HEK293 (cell line): Measurements from ENCODE around the gene ENTREP3.

Experiments
- CTCF ChIA-PET: fragments of 350-600 bp; formaldehyde crosslinking; extraction: SDS; loops from one replicate; lab custom pipeline; 2021; ENCODE audit warnings: antibody characterized with exemption; lab: Yijun Ruan, JAX
- POLR2A ChIA-PET: fragments of 300-600 bp; formaldehyde crosslinking; extraction: SDS; loops from one replicate; lab custom pipeline; 2020; ENCODE audit warnings: antibody characterized with exemption, inconsistent platforms; lab: Yijun Ruan, JAX
- H3K27ac ChIP-seq: fragments of 200-500 bp; sonication (Bioruptor generic); 2 replicates; pipeline ENCODE4 v1.5.1; 2014; ENCODE audit warnings: low read depth, low read length, control low read depth, inconsistent platforms; ENCODE audit errors: extremely low read depth
- H3K36me3 ChIP-seq, 2 experiments: fragments of 200-500 bp in 1 of 2; sonication (Bioruptor generic) in 1 of 2; 1 replicate in 1 of 2; 2 replicates in 1 of 2; pipeline ENCODE4 v1.5.1; 2014 to 2017; ENCODE audit warnings: inconsistent platforms in 2 of 2, low read length in 2 of 2; ENCODE audit not compliant: control insufficient read depth in 2 of 2, insufficient read depth in 1 of 2
- H3K4me1 ChIP-seq: fragments of 200-500 bp; sonication (Bioruptor generic); 2 replicates; pipeline ENCODE4 v1.5.1; 2014; ENCODE audit warnings: mild to moderate bottlenecking, low read length, inconsistent platforms; ENCODE audit not compliant: control insufficient read depth, insufficient read depth
- H3K4me3 ChIP-seq: 2 replicates; pipeline ENCODE4 v1.5.1; 2011; ENCODE audit warnings: low read depth, mild to moderate bottlenecking, control low read depth, low read length, moderate library complexity
- H3K9me3 ChIP-seq: fragments of 200-500 bp; sonication (Bioruptor generic); 2 replicates; pipeline ENCODE4 v1.5.1; 2014; ENCODE audit warnings: low read depth, low read length, inconsistent platforms; ENCODE audit not compliant: control insufficient read depth, insufficient read depth
- ATF2 ChIP-seq: fragments of 450-650 bp; formaldehyde crosslinking; IDR thresholded peaks from 2 replicates; pipeline ENCODE4 v1.5.1; 2016; ENCODE audit warnings: missing biosample characterization, missing genetic modification characterization, low read depth
- GLIS2 ChIP-seq: fragments of 450-650 bp; formaldehyde crosslinking; IDR thresholded peaks from 2 replicates; pipeline ENCODE4 v1.5.1; 2016; ENCODE audit warnings: missing biosample characterization, missing genetic modification characterization
- KLF8 ChIP-seq: fragments of 450-650 bp; formaldehyde crosslinking; IDR thresholded peaks from 2 replicates; pipeline ENCODE4 v1.5.1; 2016; ENCODE audit warnings: missing biosample characterization, missing genetic modification characterization
- OSR2 ChIP-seq: fragments of 450-650 bp; formaldehyde crosslinking; IDR thresholded peaks from 2 replicates; pipeline ENCODE4 v1.5.1; 2016; ENCODE audit warnings: missing biosample characterization, missing genetic modification characterization
- REPIN1 ChIP-seq: fragments of 450-650 bp; formaldehyde crosslinking; IDR thresholded peaks from 2 replicates; pipeline ENCODE4 v1.5.1; 2017; ENCODE audit warnings: missing biosample characterization, missing genetic modification characterization, low read depth
- SCRT1 ChIP-seq: fragments of 450-650 bp; formaldehyde crosslinking; IDR thresholded peaks from 2 replicates; pipeline ENCODE4 v1.5.1; 2016; ENCODE audit warnings: missing biosample characterization, missing genetic modification characterization, borderline replicate concordance
- ZBTB8A ChIP-seq: fragments of 450-650 bp; formaldehyde crosslinking; IDR thresholded peaks from 2 replicates; pipeline ENCODE4 v1.5.1; 2016; ENCODE audit warnings: missing biosample characterization, missing genetic modification characterization
- ZEB2 ChIP-seq: fragments of 450-650 bp; formaldehyde crosslinking; IDR thresholded peaks from 2 replicates; pipeline ENCODE4 v1.5.1; 2016; ENCODE audit warnings: missing biosample characterization, missing genetic modification characterization
- ZFHX2 ChIP-seq: fragments of 450-650 bp; formaldehyde crosslinking; conservative IDR thresholded peaks from 2 replicates; pipeline ENCODE4 v1.5.1; 2016; ENCODE audit warnings: missing biosample characterization, missing genetic modification characterization
- ZFP3 ChIP-seq: fragments of 450-650 bp; formaldehyde crosslinking; IDR thresholded peaks from 2 replicates; pipeline ENCODE4 v1.5.1; 2016; ENCODE audit warnings: low read depth, missing biosample characterization, missing genetic modification characterization
- ZFP37 ChIP-seq: fragments of 450-650 bp; formaldehyde crosslinking; IDR thresholded peaks from 2 replicates; pipeline ENCODE4 v1.5.1; 2016; ENCODE audit warnings: missing biosample characterization, missing genetic modification characterization
- ZNF114 ChIP-seq: fragments of 450-650 bp; formaldehyde crosslinking; IDR thresholded peaks from 2 replicates; pipeline ENCODE4 v1.5.0; 2017; ENCODE audit warnings: missing biosample characterization, missing genetic modification characterization
- ZNF132 ChIP-seq: fragments of 450-650 bp; formaldehyde crosslinking; IDR thresholded peaks from 2 replicates; pipeline ENCODE4 v1.5.1; 2017; ENCODE audit warnings: missing biosample characterization, missing genetic modification characterization, borderline replicate concordance
- ZNF138 ChIP-seq: fragments of 450-650 bp; formaldehyde crosslinking; IDR thresholded peaks from 2 replicates; pipeline ENCODE4 v1.5.1; 2016; ENCODE audit warnings: missing biosample characterization, missing genetic modification characterization, borderline replicate concordance
- ZNF140 ChIP-seq: fragments of 450-650 bp; formaldehyde crosslinking; IDR thresholded peaks from 2 replicates; pipeline ENCODE4 v1.5.1; 2016; ENCODE audit warnings: missing biosample characterization, missing genetic modification characterization
- ZNF184 ChIP-seq: fragments of 450-650 bp; IDR thresholded peaks from 2 replicates; pipeline ENCODE4 v1.5.1; 2018; ENCODE audit warnings: missing biosample characterization, mild to moderate bottlenecking, missing genetic modification characterization
- ZNF2 ChIP-seq: fragments of 450-650 bp; formaldehyde crosslinking; IDR thresholded peaks from 2 replicates; pipeline ENCODE4 v1.5.1; 2016; ENCODE audit warnings: missing biosample characterization, missing genetic modification characterization
- ZNF266 ChIP-seq: fragments of 450-650 bp; formaldehyde crosslinking; IDR thresholded peaks from 2 replicates; pipeline ENCODE4 v1.5.1; 2016; ENCODE audit warnings: missing biosample characterization, missing genetic modification characterization, low read depth
- ZNF302 ChIP-seq: fragments of 450-650 bp; formaldehyde crosslinking; IDR thresholded peaks from 2 replicates; pipeline ENCODE4 v1.5.1; 2016; ENCODE audit warnings: missing biosample characterization, missing genetic modification characterization, low read depth
- ZNF335 ChIP-seq: fragments of 450-650 bp; formaldehyde crosslinking; conservative IDR thresholded peaks from 2 replicates; pipeline ENCODE4 v1.5.1; 2016; ENCODE audit warnings: missing biosample characterization, missing genetic modification characterization
- ZNF423 ChIP-seq: fragments of 450-650 bp; formaldehyde crosslinking; IDR thresholded peaks from 2 replicates; pipeline ENCODE4 v1.5.1; 2016; ENCODE audit warnings: missing biosample characterization, missing genetic modification characterization
- ZNF585B ChIP-seq: fragments of 450-650 bp; formaldehyde crosslinking; IDR thresholded peaks from 2 replicates; pipeline ENCODE4 v1.5.1; 2016; ENCODE audit warnings: missing biosample characterization, missing genetic modification characterization
- ZNF600 ChIP-seq: fragments of 450-650 bp; formaldehyde crosslinking; IDR thresholded peaks from 2 replicates; pipeline ENCODE4 v1.5.1; 2016; ENCODE audit warnings: missing biosample characterization, missing genetic modification characterization
- ZNF629 ChIP-seq: fragments of 450-650 bp; formaldehyde crosslinking; IDR thresholded peaks from 2 replicates; pipeline ENCODE4 v1.5.1; 2017; ENCODE audit warnings: missing biosample characterization, missing genetic modification characterization

Gene ENTREP3

GRCh38 chr1:155206891-155207805 is 48.1 kb downstream of the ENTREP3 start (continued):
- TF ChIP-seq ZEB2 (tag by site-specific recombination) (peak; percentile 74), GLIS2 (peak; percentile 59), ZNF335 (tag by site-specific recombination) (peak; percentile 36), SCRT1 (tag by site-specific recombination) (no peak), ZFP37 (tag by site-specific recombination) (0 out of 2 replicates have a peak, but pooled peaks have one; percentile 51), ZBTB8A (tag by site-specific recombination) (0 out of 2 replicates have a peak, but pooled peaks have one; percentile 25), ZFHX2 (peak; percentile 89), KLF8 (peak; percentile 33; the same call in 1 of the 2 replicates), ZNF184 (tag by site-specific recombination) (no peak)

- H3K36me3 ChIP-seq, result peaks cover 0 to 19% of the 10 kb centered on the region in 2 experiments; a peak in 1 of 3 replicates
- H3K4me3 ChIP-seq, result no peak overlapping the region
- ChIA-PET POLR2A (no interaction called here), CTCF (interaction anchor here (0.6 to 3.3 kb wide), 6 partner anchors 19 to 389 kb away, joined by 3 to 27 read pairs (median 4); no protein-coding TSS in a partner anchor)
- H3K4me1 ChIP-seq, result peaks cover 4% of the 10 kb centered on the region
- no peak overlapping the region for H3K27ac ChIP-seq
- TF ChIP-seq ZNF132 (tag by site-specific recombination) (no peak), ZNF266 (tag by site-specific recombination) (no peak), REPIN1 (tag by site-specific recombination) (no peak), ATF2 (tag by site-specific recombination) (no peak), ZNF140 (tag by site-specific recombination) (no peak), ZFP3 (no peak), ZNF138 (tag by site-specific recombination) (no peak), ZNF423 (no peak), ZNF585B (tag by site-specific recombination) (no peak), ZNF302 (tag by site-specific recombination) (no peak), ZNF629 (tag by site-specific recombination) (no peak), ZNF600 (tag by site-specific recombination) (no peak), ZNF114 (tag by site-specific recombination) (no peak), OSR2 (no peak), ZNF2 (tag by site-specific recombination) (no peak)
- no peaks in the 10 kb centered on the region for H3K9me3 ChIP-seq
Observed at GRCh38 chr1:155205969-155206593, 49.2 kb downstream of the ENTREP3 start.
